ENCODE data around the gene PCYT1A. TPM values are rescaled to one million over a fixed set of nuclear protein-coding genes. Genes with fewer than 3 reads are reported as not detected.
"Not testable (repeated sequence)": the region's sequence is repeated elsewhere in the genome, so short reads cannot be mapped to it uniquely, and the experiment has no call there.

PCYT1A gene
- total RNA-seq, 1 experiment from 2014 or later: 48.8 TPM

GRCh38 chr3:196260784-196261183, 26.7 kb downstream of the PCYT1A start:
- H3K9ac ChIP-seq (ENCODE audit: low read length): no peak overlapping the region
- no peak overlapping the region for H3K4me2 ChIP-seq (ENCODE audit: low read depth, low read length, poor library complexity, severe bottlenecking)
- DNase-seq: no peak
- peaks cover 31% of the 10 kb centered on the region for H3K79me2 ChIP-seq (ENCODE audit: low read length)
- H3K36me3 ChIP-seq (ENCODE audit: insufficient read depth, low read length): peaks cover 13% of the 10 kb centered on the region; the same call in 1 of the 2 replicates
- H3K4me1 ChIP-seq (ENCODE audit: low read length): no peaks in the 10 kb centered on the region
- H4K20me1 ChIP-seq (ENCODE audit: insufficient read depth, low read depth, low read length): no peaks in the 10 kb centered on the region
- no peak overlapping the region for H3K27ac ChIP-seq (ENCODE audit: low read length)
- no peak overlapping the region for H3K4me3 ChIP-seq (ENCODE audit: low read length)
- H2AFZ ChIP-seq (ENCODE audit: low read length): no peak overlapping the region
- H3K9me3 ChIP-seq (ENCODE audit: low read length): no peaks in the 10 kb centered on the region
- H3K27me3 ChIP-seq (ENCODE audit: low read length): no peaks in the 10 kb centered on the region
- H3K9me2 ChIP-seq (replicated peaks; ENCODE audit: insufficient read depth, low read length): no peaks in the 10 kb centered on the region

GRCh38 chr3:196255776-196256175, 31.8 kb downstream of the PCYT1A start:
- H3K36me3 ChIP-seq (ENCODE audit: insufficient read depth, low read length): peaks cover 13% of the 10 kb centered on the region; the same call in 1 of the 2 replicates
- no peak overlapping the region for H3K27ac ChIP-seq (ENCODE audit: low read length)
- no peaks in the 10 kb centered on the region for H3K27me3 ChIP-seq (ENCODE audit: low read length)
- peaks cover 3% of the 10 kb centered on the region; the same call in 1 of the 2 replicates for H3K4me1 ChIP-seq (ENCODE audit: low read length)
- H3K9me2 ChIP-seq (replicated peaks; ENCODE audit: insufficient read depth, low read length): no peaks in the 10 kb centered on the region
- no peak overlapping the region for H3K4me2 ChIP-seq (ENCODE audit: low read depth, low read length, poor library complexity, severe bottlenecking)
- DNase-seq: no peak
- H4K20me1 ChIP-seq (ENCODE audit: insufficient read depth, low read depth, low read length): no peaks in the 10 kb centered on the region
- H2AFZ ChIP-seq (ENCODE audit: low read length): no peak overlapping the region
- no peak overlapping the region for H3K9ac ChIP-seq (ENCODE audit: low read length)
- H3K9me3 ChIP-seq (ENCODE audit: low read length): no peaks in the 10 kb centered on the region
- no peak overlapping the region for H3K4me3 ChIP-seq (ENCODE audit: low read length)
- peaks cover 12% of the 10 kb centered on the region for H3K79me2 ChIP-seq (ENCODE audit: low read length)

GRCh38 chr3:196254376-196255283, 32.9 kb downstream of the PCYT1A start:
- peaks cover 12% of the 10 kb centered on the region; the same call in 1 of the 2 replicates for H3K36me3 ChIP-seq (ENCODE audit: insufficient read depth, low read length)
- no peak overlapping the region for H2AFZ ChIP-seq (ENCODE audit: low read length)
- peaks cover 11% of the 10 kb centered on the region for H3K79me2 ChIP-seq (ENCODE audit: low read length)
- no peaks in the 10 kb centered on the region for H3K27me3 ChIP-seq (ENCODE audit: low read length)
- no peaks in the 10 kb centered on the region for H4K20me1 ChIP-seq (ENCODE audit: insufficient read depth, low read depth, low read length)
- H3K9ac ChIP-seq (ENCODE audit: low read length): no peak overlapping the region
- H3K4me1 ChIP-seq (ENCODE audit: low read length): peaks cover 3% of the 10 kb centered on the region; the same call in 1 of the 2 replicates
- no peak for DNase-seq
- H3K9me2 ChIP-seq (replicated peaks; ENCODE audit: insufficient read depth, low read length): no peaks in the 10 kb centered on the region
- H3K4me3 ChIP-seq (ENCODE audit: low read length): no peak overlapping the region
- H3K27ac ChIP-seq (ENCODE audit: low read length): no peak overlapping the region
- no peaks in the 10 kb centered on the region for H3K9me3 ChIP-seq (ENCODE audit: low read length)
- H3K4me2 ChIP-seq (ENCODE audit: low read depth, low read length, poor library complexity, severe bottlenecking): no peak overlapping the region

DNA sequence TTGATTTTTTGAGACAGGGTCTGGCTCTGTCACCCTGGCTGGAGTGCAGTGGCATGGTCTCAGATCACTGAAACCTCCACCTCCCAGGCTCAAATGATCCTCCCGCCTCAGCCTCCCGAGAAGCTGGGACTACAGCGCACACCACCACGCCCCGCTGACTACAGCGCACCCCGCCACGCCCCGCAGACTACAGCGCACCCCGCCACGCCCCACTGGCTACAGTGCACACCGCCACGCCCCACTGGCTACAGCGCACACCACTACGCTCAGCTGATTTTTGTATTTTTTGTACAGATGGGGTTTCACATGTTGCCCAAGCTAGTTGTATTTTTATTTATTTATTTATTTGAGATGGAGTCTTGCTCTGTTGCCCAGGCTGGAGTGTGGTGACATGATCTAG, 35.6 kb downstream of the PCYT1A start:
- H3K4me3 ChIP-seq (ENCODE audit: low read length): no peak overlapping the region
- DNase-seq: no peak
- H3K4me2 ChIP-seq (ENCODE audit: low read depth, low read length, poor library complexity, severe bottlenecking): no peak overlapping the region
- H3K9ac ChIP-seq (ENCODE audit: low read length): no peak overlapping the region
- H2AFZ ChIP-seq (ENCODE audit: low read length): no peak overlapping the region
- H3K27ac ChIP-seq (ENCODE audit: low read length): no peak overlapping the region
- peaks cover 3% of the 10 kb centered on the region; the same call in 1 of the 2 replicates for H3K4me1 ChIP-seq (ENCODE audit: low read length)
- peaks cover 22% of the 10 kb centered on the region; the same call in 1 of the 2 replicates for H3K36me3 ChIP-seq (ENCODE audit: insufficient read depth, low read length)
- no peaks in the 10 kb centered on the region for H3K9me2 ChIP-seq (replicated peaks; ENCODE audit: insufficient read depth, low read length)
- H3K79me2 ChIP-seq (ENCODE audit: low read length): peaks cover 16% of the 10 kb centered on the region
- no peaks in the 10 kb centered on the region for H3K27me3 ChIP-seq (ENCODE audit: low read length)
- no peaks in the 10 kb centered on the region for H3K9me3 ChIP-seq (ENCODE audit: low read length)
- H4K20me1 ChIP-seq (ENCODE audit: insufficient read depth, low read depth, low read length): no peaks in the 10 kb centered on the region

DNA sequence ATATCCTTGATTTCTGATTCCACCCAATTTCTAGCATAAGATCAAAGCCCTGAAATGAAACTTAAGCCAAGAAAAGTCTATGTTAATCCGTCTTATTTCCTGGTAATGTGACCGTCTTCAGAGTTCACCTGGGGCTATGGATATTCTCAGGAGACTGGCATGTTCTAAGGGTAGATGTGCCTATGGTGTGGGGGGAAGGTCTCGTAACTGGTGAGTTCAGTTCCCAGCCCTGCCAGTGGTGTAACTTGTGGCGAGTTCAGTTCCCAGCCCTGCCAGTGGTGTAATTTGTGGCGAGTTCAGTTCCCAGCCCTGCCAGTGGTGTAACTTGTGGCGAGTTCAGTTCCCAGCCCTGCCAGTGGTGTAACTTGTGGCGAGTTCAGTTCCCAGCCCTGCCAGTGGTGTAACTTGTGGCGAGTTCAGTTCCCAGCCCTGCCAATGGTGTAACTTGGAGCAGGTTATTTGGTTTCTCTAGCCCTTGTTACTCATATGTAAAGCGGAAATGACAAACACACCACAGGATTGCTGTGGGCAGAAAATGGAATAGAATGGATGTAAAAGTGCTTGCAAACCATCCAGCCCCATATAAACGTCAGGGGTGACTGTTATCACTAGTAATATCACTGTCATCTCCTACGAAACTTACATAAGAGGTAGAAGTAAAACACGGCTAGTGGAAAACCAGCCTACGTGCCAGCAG, 40.8 kb downstream of the PCYT1A start:
- Histone ChIP-seq H3K9me3 (ENCODE audit: low read length) (no peaks in the 10 kb centered on the region), H3K9ac (ENCODE audit: low read length) (no peak overlapping the region), H3K9me2 (replicated peaks; ENCODE audit: insufficient read depth, low read length) (no peaks in the 10 kb centered on the region), H3K27me3 (ENCODE audit: low read length) (no peaks in the 10 kb centered on the region), H4K20me1 (ENCODE audit: insufficient read depth, low read depth, low read length) (no peaks in the 10 kb centered on the region), H3K4me1 (ENCODE audit: low read length) (no peaks in the 10 kb centered on the region), H3K36me3 (ENCODE audit: insufficient read depth, low read length) (peaks cover 18% of the 10 kb centered on the region), H3K79me2 (ENCODE audit: low read length) (peaks cover 12% of the 10 kb centered on the region), H3K4me2 (ENCODE audit: low read depth, low read length, poor library complexity, severe bottlenecking) (no peak overlapping the region), H3K4me3 (ENCODE audit: low read length) (no peak overlapping the region), H2AFZ (ENCODE audit: low read length) (no peak overlapping the region), H3K27ac (ENCODE audit: low read length) (no peak overlapping the region)
- no peak for DNase-seq

- peaks cover 18% of the 10 kb centered on the region for H3K36me3 ChIP-seq (ENCODE audit: insufficient read depth, low read length)
- H2AFZ ChIP-seq (ENCODE audit: low read length); H3K4me1 ChIP-seq (ENCODE audit: low read length); H3K4me3 ChIP-seq (ENCODE audit: low read length); H4K20me1 ChIP-seq (ENCODE audit: insufficient read depth, low read depth, low read length); H3K9me3 ChIP-seq (ENCODE audit: low read length); DNase-seq; H3K27me3 ChIP-seq (ENCODE audit: low read length); H3K27ac ChIP-seq (ENCODE audit: low read length); H3K79me2 ChIP-seq (ENCODE audit: low read length); H3K4me2 ChIP-seq (ENCODE audit: low read depth, low read length, poor library complexity, severe bottlenecking); H3K9me2 ChIP-seq (replicated peaks; ENCODE audit: insufficient read depth, low read length); H3K9ac ChIP-seq (ENCODE audit: low read length): not testable (repeated sequence)
Measured at GRCh38 chr3:196244166-196244565, 43.4 kb downstream of the PCYT1A start.

- Histone ChIP-seq H3K4me3 (ENCODE audit: low read length) (no peak overlapping the region), H3K9me2 (replicated peaks; ENCODE audit: insufficient read depth, low read length) (no peaks in the 10 kb centered on the region), H2AFZ (ENCODE audit: low read length) (no peak overlapping the region), H3K9ac (ENCODE audit: low read length) (no peak overlapping the region), H3K9me3 (ENCODE audit: low read length) (no peaks in the 10 kb centered on the region), H3K27me3 (ENCODE audit: low read length) (no peaks in the 10 kb centered on the region), H3K79me2 (ENCODE audit: low read length) (no peaks in the 10 kb centered on the region), H3K4me2 (ENCODE audit: low read depth, low read length, poor library complexity, severe bottlenecking) (no peak overlapping the region), H3K36me3 (ENCODE audit: insufficient read depth, low read length) (peaks cover 20% of the 10 kb centered on the region), H4K20me1 (ENCODE audit: insufficient read depth, low read depth, low read length) (no peaks in the 10 kb centered on the region), H3K4me1 (ENCODE audit: low read length) (no peaks in the 10 kb centered on the region), H3K27ac (ENCODE audit: low read length) (no peak overlapping the region)
- no peak for DNase-seq
Measured at GRCh38 chr3:196241704-196242103, 45.8 kb downstream of the PCYT1A start.

- H3K9me2 ChIP-seq (replicated peaks; ENCODE audit: insufficient read depth, low read length): no peaks in the 10 kb centered on the region
- H3K9ac ChIP-seq (ENCODE audit: low read length): no peak overlapping the region
- H3K4me2 ChIP-seq (ENCODE audit: low read depth, low read length, poor library complexity, severe bottlenecking): no peak overlapping the region
- no peak overlapping the region for H2AFZ ChIP-seq (ENCODE audit: low read length)
- H3K9me3 ChIP-seq (ENCODE audit: low read length): no peaks in the 10 kb centered on the region
- H3K4me1 ChIP-seq (ENCODE audit: low read length): no peaks in the 10 kb centered on the region
- no peak overlapping the region for H3K27ac ChIP-seq (ENCODE audit: low read length)
- no peaks in the 10 kb centered on the region for H4K20me1 ChIP-seq (ENCODE audit: insufficient read depth, low read depth, low read length)
- no peaks in the 10 kb centered on the region for H3K79me2 ChIP-seq (ENCODE audit: low read length)
- H3K27me3 ChIP-seq (ENCODE audit: low read length): no peaks in the 10 kb centered on the region
- DNase-seq: no peak
- H3K36me3 ChIP-seq (ENCODE audit: insufficient read depth, low read length): peaks cover 15% of the 10 kb centered on the region
- no peak overlapping the region for H3K4me3 ChIP-seq (ENCODE audit: low read length)
Measured at GRCh38 chr3:196240424-196240823, 47.1 kb downstream of the PCYT1A start.
